Measurements from ENCODE around the gene GARIN5A. TPM values are rescaled to one million over a fixed set of nuclear protein-coding genes. Genes with fewer than 3 reads are reported as not detected.

Gene GARIN5A
- total RNA-seq, 2 donors from 2014 or later, result 1.0 TPM; not detected in 1

DNA sequence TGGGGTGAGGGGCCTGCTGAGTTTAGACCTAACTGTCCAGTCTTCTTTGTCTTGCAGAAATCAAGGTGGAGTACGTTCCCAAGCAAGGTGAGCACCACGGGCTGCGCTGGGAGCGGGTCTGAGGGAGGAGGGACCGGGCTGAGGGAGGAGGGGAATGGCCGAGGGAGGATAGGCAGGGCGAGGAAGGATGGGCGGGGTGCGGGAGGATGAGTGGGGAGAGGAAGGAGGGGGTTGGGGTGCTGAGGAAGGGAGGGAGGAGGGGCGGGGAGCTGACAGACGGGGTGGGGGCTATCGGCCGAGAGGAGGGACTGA lies 25.5 kb downstream of the GARIN5A start:
- intact Hi-C loops (cut with DNase I), result no loop called here
- no peak overlapping the region for H3K27ac ChIP-seq
- no peak overlapping the region for H3K4me3 ChIP-seq
- no peaks in the 10 kb centered on the region for H3K9me3 ChIP-seq
- no peaks in the 10 kb centered on the region for H3K36me3 ChIP-seq (replicated peaks in 1 of 2; ENCODE audit: insufficient read depth in 1 of 2, low read depth in 2 of 2)
- no peaks in the 10 kb centered on the region for H3K4me1 ChIP-seq
- no peaks in the 10 kb centered on the region for H3K27me3 ChIP-seq
- 46 to 50% methylated on average over 11 to 13 of the region's 13 CpGs for WGBS, 2 donors
- DNase-seq, result no peak
- no peak for TF ChIP-seq POLR2A (IDR thresholded peaks at IDR 0.05)
- TF ChIP-seq, protein P1, sequence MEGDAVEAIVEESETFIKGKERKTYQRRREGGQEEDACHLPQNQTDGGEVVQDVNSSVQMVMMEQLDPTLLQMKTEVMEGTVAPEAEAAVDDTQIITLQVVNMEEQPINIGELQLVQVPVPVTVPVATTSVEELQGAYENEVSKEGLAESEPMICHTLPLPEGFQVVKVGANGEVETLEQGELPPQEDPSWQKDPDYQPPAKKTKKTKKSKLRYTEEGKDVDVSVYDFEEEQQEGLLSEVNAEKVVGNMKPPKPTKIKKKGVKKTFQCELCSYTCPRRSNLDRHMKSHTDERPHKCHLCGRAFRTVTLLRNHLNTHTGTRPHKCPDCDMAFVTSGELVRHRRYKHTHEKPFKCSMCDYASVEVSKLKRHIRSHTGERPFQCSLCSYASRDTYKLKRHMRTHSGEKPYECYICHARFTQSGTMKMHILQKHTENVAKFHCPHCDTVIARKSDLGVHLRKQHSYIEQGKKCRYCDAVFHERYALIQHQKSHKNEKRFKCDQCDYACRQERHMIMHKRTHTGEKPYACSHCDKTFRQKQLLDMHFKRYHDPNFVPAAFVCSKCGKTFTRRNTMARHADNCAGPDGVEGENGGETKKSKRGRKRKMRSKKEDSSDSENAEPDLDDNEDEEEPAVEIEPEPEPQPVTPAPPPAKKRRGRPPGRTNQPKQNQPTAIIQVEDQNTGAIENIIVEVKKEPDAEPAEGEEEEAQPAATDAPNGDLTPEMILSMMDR (IDR thresholded peaks at IDR 0.05), result no peak
- ATAC-seq, result no peak

DNA sequence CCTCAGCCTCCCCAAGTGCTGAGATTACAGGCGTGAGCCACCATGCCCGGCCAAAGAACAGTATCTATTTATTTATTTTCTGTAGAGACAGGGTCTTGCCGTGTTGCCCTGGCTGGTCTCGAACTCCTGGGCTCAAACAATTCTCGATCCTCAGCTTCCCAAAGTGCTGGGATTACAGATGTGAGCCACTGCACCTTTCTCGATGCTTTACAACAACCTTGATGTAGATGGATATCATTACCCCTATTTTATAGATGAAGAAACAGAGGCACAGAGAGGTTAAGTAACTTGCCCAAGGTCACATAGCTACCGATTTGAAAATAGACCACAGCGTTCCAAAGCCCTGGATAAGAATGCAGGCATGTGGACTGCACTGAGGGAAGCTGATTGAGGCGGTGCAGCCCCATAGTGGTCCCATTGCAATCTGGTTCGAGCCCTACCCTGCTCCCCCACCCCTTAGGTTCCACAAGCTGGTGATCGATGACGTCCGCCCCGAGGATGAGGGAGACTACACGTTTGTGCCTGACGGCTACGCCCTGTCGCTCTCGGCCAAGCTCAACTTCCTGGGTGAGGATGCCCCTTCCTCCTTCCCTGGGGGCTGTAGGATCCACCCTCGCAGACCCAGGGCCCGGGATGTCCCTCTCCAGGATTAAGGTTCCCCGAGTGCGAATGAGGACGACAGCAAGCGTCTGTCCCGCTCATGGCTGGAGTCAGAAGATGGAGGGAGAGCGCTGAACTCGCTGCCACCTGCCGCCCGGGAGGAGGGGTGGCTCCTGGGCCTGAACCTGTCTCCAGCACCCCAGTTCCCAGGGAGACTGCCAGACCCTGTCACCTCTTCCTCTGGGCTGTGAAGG lies 26.1 kb downstream of the GARIN5A start:
- Histone ChIP-seq H3K4me1 (no peaks in the 10 kb centered on the region), H3K9me3 (no peaks in the 10 kb centered on the region), H3K36me3 (replicated peaks in 1 of 2; ENCODE audit: insufficient read depth in 1 of 2, low read depth in 2 of 2) (no peaks in the 10 kb centered on the region), H3K4me3 (no peak overlapping the region), H3K27ac (no peak overlapping the region), H3K27me3 (no peaks in the 10 kb centered on the region)
- DNase-seq (no peak), ATAC-seq (no peak)
- 55 to 63% methylated on average over 15 to 29 of the region's 30 CpGs for WGBS, 2 donors
- intact Hi-C loops (cut with DNase I), result no loop called here
- no peak for TF ChIP-seq POLR2A (IDR thresholded peaks at IDR 0.05)
- TF ChIP-seq, protein P1 (IDR thresholded peaks at IDR 0.05), result no peak

DNA sequence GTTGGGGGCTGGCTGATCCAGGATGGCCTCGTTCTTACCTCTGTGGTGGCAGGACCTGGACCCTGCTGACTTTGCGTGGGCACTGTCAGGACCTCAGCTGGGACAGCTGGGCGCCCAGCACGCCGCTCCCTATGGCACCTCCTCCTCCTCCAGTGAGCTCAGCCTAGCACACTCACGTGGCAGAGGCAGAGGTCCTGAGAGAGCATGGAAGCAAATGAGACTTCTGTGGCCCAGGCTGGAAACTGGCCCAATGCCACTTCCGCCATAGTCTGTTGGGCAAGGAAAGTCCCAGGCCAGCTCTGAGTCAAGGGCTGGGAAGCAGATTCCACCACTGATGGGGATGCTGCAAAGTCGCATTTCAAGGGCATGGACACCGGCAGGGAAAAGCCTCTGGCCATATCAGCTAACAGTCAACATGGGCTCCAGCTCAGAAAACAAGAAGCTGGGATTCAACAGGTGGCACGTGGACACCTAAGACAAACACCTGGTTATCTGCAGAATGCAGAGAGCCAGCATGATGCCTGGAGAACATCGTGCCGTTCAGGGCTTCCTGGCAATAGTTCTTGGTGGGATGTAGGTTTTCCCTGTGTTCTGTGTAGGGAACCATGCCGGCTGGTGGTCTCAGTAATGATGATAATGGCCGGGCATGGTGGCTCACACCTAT lies 27.3 kb downstream of the GARIN5A start:
- intact Hi-C loops (cut with DNase I), result no loop called here
- Histone ChIP-seq H3K4me3 (no peak overlapping the region), H3K36me3 (replicated peaks in 1 of 2; ENCODE audit: insufficient read depth in 1 of 2, low read depth in 2 of 2) (no peaks in the 10 kb centered on the region), H3K4me1 (no peaks in the 10 kb centered on the region), H3K9me3 (no peaks in the 10 kb centered on the region), H3K27ac (no peak overlapping the region), H3K27me3 (no peaks in the 10 kb centered on the region)
- no peak for DNase-seq
- TF ChIP-seq POLR2A (IDR thresholded peaks at IDR 0.05), result no peak
- TF ChIP-seq, protein P1 (IDR thresholded peaks at IDR 0.05), result no peak
- no peak for ATAC-seq
- WGBS, 2 donors, result 48 to 56% methylated on average over 12 to 14 of the region's 14 CpGs

DNA sequence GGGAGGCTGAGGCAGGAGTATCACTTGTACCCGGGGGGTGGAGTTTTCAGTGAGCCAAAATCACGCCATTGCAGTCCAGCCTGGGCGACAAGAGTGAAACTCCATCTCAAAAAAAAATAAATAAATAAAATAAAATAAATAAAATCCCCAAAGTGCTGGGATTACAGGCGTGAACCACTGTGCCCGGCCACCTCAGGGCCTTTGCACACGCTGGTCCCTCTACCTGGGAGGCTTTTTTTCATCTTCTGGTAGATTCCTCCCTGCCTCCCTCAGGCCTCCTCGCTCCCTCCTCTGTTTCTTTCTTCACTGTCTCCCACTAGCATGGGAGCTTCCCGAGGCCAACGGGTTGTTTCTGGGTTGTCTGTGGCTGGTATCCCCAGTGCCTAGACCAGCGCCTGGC lies 28.9 kb downstream of the GARIN5A start:
- Histone ChIP-seq H3K9me3 (no peaks in the 10 kb centered on the region), H3K4me1 (no peaks in the 10 kb centered on the region), H3K36me3 (replicated peaks in 1 of 2; ENCODE audit: insufficient read depth in 1 of 2, low read depth in 2 of 2) (no peaks in the 10 kb centered on the region), H3K27me3 (no peaks in the 10 kb centered on the region), H3K4me3 (no peak overlapping the region), H3K27ac (no peak overlapping the region)
- no peak for DNase-seq
- TF ChIP-seq, protein P1 (IDR thresholded peaks at IDR 0.05), result no peak
- intact Hi-C loops (cut with DNase I), result no loop called here
- no peak for ATAC-seq
- WGBS, 2 donors, result 85 to 94% methylated on average over 10 of the region's 10 CpGs
